Loucy (cell line): ENCODE data around the gene AGBL1.

ENCODE experiments used
- H2AFZ ChIP-seq: fragments of 200-600 bp; sonication (generic); 2 replicates; pipeline ENCODE4 v1.6.0; 2016; ENCODE audit warnings: antibody characterized with exemption, mild to moderate bottlenecking, low read length, moderate library complexity
- H3F3A ChIP-seq: fragments of 200-600 bp; 2 replicates; pipeline ENCODE4 v1.6.0; 2016; ENCODE audit warnings: antibody characterized with exemption, low read depth, mild to moderate bottlenecking
- H3K27me3 ChIP-seq: fragments of 200-600 bp; sonication (generic); 2 replicates; pipeline ENCODE4 v1.6.1; 2014; ENCODE audit warnings: low read length, mild to moderate bottlenecking; ENCODE audit not compliant: insufficient read depth, poor library complexity, severe bottlenecking
- H3K36me3 ChIP-seq: fragments of 200-600 bp; sonication (generic); 2 replicates; pipeline ENCODE4 v1.6.1; 2016; ENCODE audit warnings: low read length; ENCODE audit not compliant: insufficient read depth
- H3K4me1 ChIP-seq: fragments of 200-600 bp; sonication (generic); 2 replicates; pipeline ENCODE4 v1.5.1; 2014; ENCODE audit warnings: low read length, mild to moderate bottlenecking; ENCODE audit not compliant: insufficient read depth, poor library complexity, severe bottlenecking
- H3K4me2 ChIP-seq: fragments of 200-600 bp; sonication (generic); 2 replicates; pipeline ENCODE4 v1.6.0; 2014; ENCODE audit warnings: antibody characterized with exemption, low read length, low read depth, mild to moderate bottlenecking; ENCODE audit not compliant: poor library complexity, severe bottlenecking
- H3K4me3 ChIP-seq: fragments of 200-600 bp; sonication (generic); 2 replicates; pipeline ENCODE4 v1.5.1; 2014; ENCODE audit warnings: low read length, mild to moderate bottlenecking, mixed read lengths; ENCODE audit not compliant: poor library complexity, severe bottlenecking
- H3K79me2 ChIP-seq: fragments of 200-600 bp; sonication (generic); 2 replicates; pipeline ENCODE4 v1.6.1; 2014; ENCODE audit warnings: low read length; ENCODE audit not compliant: insufficient read depth
- H3K9ac ChIP-seq: fragments of 200-600 bp; sonication (generic); 2 replicates; pipeline ENCODE4 v1.6.0; 2014; ENCODE audit warnings: mild to moderate bottlenecking, low read depth, low read length, moderate library complexity; ENCODE audit not compliant: poor library complexity, severe bottlenecking
- H3K9me2 ChIP-seq: fragments of 200-600 bp; sonication (generic); replicated peaks from 2 replicates; pipeline ENCODE4 v1.6.1; 2016; ENCODE audit warnings: low read depth, low read length, mixed read lengths
- H3K9me3 ChIP-seq: fragments of 200-600 bp; sonication (generic); 2 replicates; pipeline ENCODE4 v1.6.1; 2014; ENCODE audit warnings: mild to moderate bottlenecking, antibody characterized with exemption, low read length, low read depth; ENCODE audit not compliant: insufficient read depth
- H4K20me1 ChIP-seq: fragments of 200-600 bp; sonication (generic); 2 replicates; pipeline ENCODE4 v1.6.0; 2014; ENCODE audit warnings: antibody characterized with exemption, low read length, mild to moderate bottlenecking; ENCODE audit not compliant: insufficient read depth, poor library complexity, severe bottlenecking
- CTCF ChIP-seq: fragments of 200-600 bp; sonication (generic); conservative IDR thresholded peaks from 2 replicates; pipeline ENCODE4 v1.5.1; 2014; ENCODE audit warnings: mild to moderate bottlenecking, antibody characterized with exemption, low read length
- EZH2phosphoT487 ChIP-seq: fragments of 200-600 bp; IDR thresholded peaks from 2 replicates; pipeline ENCODE4 v1.6.1; 2018; ENCODE audit warnings: antibody characterized with exemption, mild to moderate bottlenecking, moderate library complexity, borderline replicate concordance

AGBL1 gene

GRCh38 chr15:86062646-86063243 is 16.9 kb upstream of the AGBL1 start:
- no peaks in the 10 kb centered on the region for H3F3A ChIP-seq
- no peak overlapping the region for H3K4me2 ChIP-seq
- H2AFZ ChIP-seq = no peak overlapping the region

DNA sequence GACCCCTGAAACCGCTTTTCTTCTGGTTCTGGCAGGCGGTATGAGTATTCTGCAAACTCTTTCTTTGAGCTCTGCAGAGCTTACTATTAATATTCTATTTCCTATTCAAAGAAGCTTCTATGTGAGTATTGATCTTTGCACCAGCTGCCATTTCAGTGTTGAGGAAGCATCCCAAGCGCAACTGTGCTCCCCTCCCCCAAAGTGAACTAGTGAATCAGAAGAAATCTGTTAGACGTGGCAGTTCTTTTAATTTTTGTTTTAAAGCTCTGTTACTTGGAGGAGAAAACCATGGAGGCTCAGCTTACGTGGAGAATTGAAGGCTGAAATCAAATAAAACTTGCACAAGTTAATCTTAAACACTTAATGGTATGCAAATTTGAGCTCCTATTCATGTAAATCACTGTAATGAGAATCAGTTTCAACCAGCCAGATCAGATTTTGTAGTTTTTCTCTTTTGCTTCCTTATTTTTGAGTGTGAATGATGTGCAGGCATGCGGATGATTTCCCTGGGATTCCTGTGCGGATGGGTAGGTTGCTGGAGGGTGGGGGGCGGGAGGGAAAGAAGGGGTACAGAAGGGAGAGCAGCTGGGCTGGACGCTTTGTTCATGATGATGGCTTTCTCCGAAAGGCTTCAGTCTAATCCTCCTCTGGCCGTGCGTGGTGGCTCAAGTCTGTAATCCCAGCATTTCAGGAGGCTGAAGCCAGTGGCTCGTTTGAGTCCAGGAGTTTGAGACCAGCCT is 16.1 kb upstream of the AGBL1 start:
- H3K27me3 ChIP-seq = no peaks in the 10 kb centered on the region
- no peaks in the 10 kb centered on the region for H3K4me1 ChIP-seq
- no peak overlapping the region for H3K4me2 ChIP-seq
- H3K4me3 ChIP-seq = no peak overlapping the region
- no peak overlapping the region for H2AFZ ChIP-seq
- H3K36me3 ChIP-seq = no peaks in the 10 kb centered on the region
- no peaks in the 10 kb centered on the region for H4K20me1 ChIP-seq
- no peak for TF ChIP-seq EZH2phosphoT487
- no peak for TF ChIP-seq CTCF
- H3K9ac ChIP-seq = no peak overlapping the region
- no peaks in the 10 kb centered on the region for H3K9me2 ChIP-seq
- no peaks in the 10 kb centered on the region for H3K79me2 ChIP-seq
- no peaks in the 10 kb centered on the region; the same call in 1 of the 2 replicates for H3K9me3 ChIP-seq
- H3F3A ChIP-seq = no peaks in the 10 kb centered on the region

More at GRCh38 chr15:86062646-86063243, 16.9 kb upstream of the AGBL1 start:
- H4K20me1 ChIP-seq = no peaks in the 10 kb centered on the region
- H3K36me3 ChIP-seq = no peaks in the 10 kb centered on the region
- no peaks in the 10 kb centered on the region for H3K79me2 ChIP-seq
- H3K27me3 ChIP-seq = no peaks in the 10 kb centered on the region
- no peaks in the 10 kb centered on the region; the same call in 1 of the 2 replicates for H3K9me3 ChIP-seq
- H3K4me3 ChIP-seq = no peak overlapping the region
- H3K4me1 ChIP-seq = no peaks in the 10 kb centered on the region
- no peaks in the 10 kb centered on the region for H3K9me2 ChIP-seq
- no peak overlapping the region for H3K9ac ChIP-seq
- no peak for TF ChIP-seq EZH2phosphoT487
- TF ChIP-seq CTCF = no peak

- Histone ChIP-seq H3K4me3 (no peak overlapping the region), H3K9ac (no peak overlapping the region), H3F3A (no peaks in the 10 kb centered on the region), H3K27me3 (no peaks in the 10 kb centered on the region), H3K4me1 (no peaks in the 10 kb centered on the region), H3K9me3 (no peaks in the 10 kb centered on the region; the same call in 1 of the 2 replicates), H3K36me3 (no peaks in the 10 kb centered on the region), H4K20me1 (no peaks in the 10 kb centered on the region), H3K9me2 (no peaks in the 10 kb centered on the region), H2AFZ (no peak overlapping the region), H3K79me2 (no peaks in the 10 kb centered on the region), H3K4me2 (no peak overlapping the region)
- TF ChIP-seq CTCF = no peak
- no peak for TF ChIP-seq EZH2phosphoT487
Observed at GRCh38 chr15:86064326-86064725, 15.3 kb upstream of the AGBL1 start.
